ENCODE measurements around the gene XIRP1. TPM values are rescaled to one million over a fixed set of nuclear protein-coding genes. Genes with fewer than 3 reads are reported as not detected.

XIRP1 gene
- total RNA-seq, 6 experiments from 2014 or later = 0.05 to 0.43 (median 0.07) TPM; not detected in 1

- Histone ChIP-seq H3K27ac (peak overlapping the region; percentile 44 to 98 (median 57)), H3K27me3 (no peaks in the 10 kb centered on the region), H3K9me3 (no peaks in the 10 kb centered on the region), H3K4me3 (peak overlapping the region; percentile 9 to 47 (median 17)), H3K36me3 (no peaks in the 10 kb centered on the region), H3K4me1 (peaks cover 0 to 42% (median 11%) of the 10 kb centered on the region in 4 donors)
- TF ChIP-seq POLR2A (IDR thresholded peaks at IDR 0.05) (peak; percentile 68), CTCF (IDR thresholded peaks at IDR 0.05) (peak in 3 of 4 donors; percentile 14 to 30 (median 19))
- peak; percentile 71 to 83 (median 81) for ATAC-seq
- intact Hi-C loops (cut with DNase I) = loop anchor here in 1 of 2 donors (10.0 kb wide), 1 partner anchor 104 kb away; the partner anchor contains the start of gene CX3CR1
- peak; percentile 96 to 97 (median 97) for DNase-seq
- 24% methylated on average over 8 of the region's 64 CpGs for WGBS (ENCODE audit: insufficient coverage, low coverage, low lambda C conversion rate, missing lambda C conversion rate)
Observed at GRCh38 chr3:39180546-39181346, 11.6 kb downstream of the XIRP1 start.

- TF ChIP-seq CTCF (IDR thresholded peaks at IDR 0.05) = no peak
- TF ChIP-seq POLR2A (IDR thresholded peaks at IDR 0.05) = no peak
- Histone ChIP-seq H3K27ac (peak overlapping the region; percentile 17 to 98 (median 55)), H3K4me3 (peak overlapping the region in 2 of 3 donors; percentile 17 to 47), H3K9me3 (no peaks in the 10 kb centered on the region), H3K4me1 (peaks cover 0 to 42% (median 11%) of the 10 kb centered on the region in 4 donors), H3K27me3 (no peaks in the 10 kb centered on the region), H3K36me3 (no peaks in the 10 kb centered on the region)
- ATAC-seq = no peak
- WGBS (ENCODE audit: insufficient coverage, low coverage, low lambda C conversion rate, missing lambda C conversion rate) = 52% methylated on average over 3 of the region's 3 CpGs
- DNase-seq = no peak
- intact Hi-C loops (cut with DNase I) = loop anchor here in 1 of 2 donors (10.0 kb wide), 1 partner anchor 105 kb away; the partner anchor contains the start of gene CX3CR1
Observed at GRCh38 chr3:39180183-39180545, 12.2 kb downstream of the XIRP1 start.

GRCh38 chr3:39178553-39178952 is 13.8 kb downstream of the XIRP1 start:
- H3K36me3 ChIP-seq = no peaks in the 10 kb centered on the region
- H3K4me3 ChIP-seq = peak overlapping the region in 1 of 3 donors; percentile 43
- ATAC-seq = peak in 1 of 4 donors; percentile 1
- no peak for DNase-seq
- H3K27ac ChIP-seq = peak overlapping the region; percentile 82 to 98 (median 95)
- TF ChIP-seq POLR2A (IDR thresholded peaks at IDR 0.05) (no peak), CTCF (IDR thresholded peaks at IDR 0.05) (no peak)
- no peaks in the 10 kb centered on the region for H3K9me3 ChIP-seq
- H3K27me3 ChIP-seq = no peaks in the 10 kb centered on the region
- intact Hi-C loops (cut with DNase I) = no loop called here
- H3K4me1 ChIP-seq = peaks cover 0 to 42% (median 11%) of the 10 kb centered on the region in 4 donors
- 76% methylated on average over 3 of the region's 4 CpGs for WGBS (ENCODE audit: insufficient coverage, low coverage, low lambda C conversion rate, missing lambda C conversion rate)

GRCh38 chr3:39177708-39178332 is 14.6 kb downstream of the XIRP1 start:
- Histone ChIP-seq H3K9me3 (no peaks in the 10 kb centered on the region), H3K27me3 (no peaks in the 10 kb centered on the region), H3K36me3 (no peaks in the 10 kb centered on the region), H3K4me3 (peak overlapping the region; percentile 9 to 43 (median 20)), H3K27ac (peak overlapping the region; percentile 82 to 98 (median 95)), H3K4me1 (peaks cover 0 to 42% (median 11%) of the 10 kb centered on the region in 4 donors)
- WGBS (ENCODE audit: insufficient coverage, low coverage, low lambda C conversion rate, missing lambda C conversion rate) = 0% methylated on average over 8 of the region's 32 CpGs
- intact Hi-C loops (cut with DNase I) = no loop called here
- peak; percentile 94 to 96 (median 95) for DNase-seq
- TF ChIP-seq CTCF (IDR thresholded peaks at IDR 0.05) = no peak
- TF ChIP-seq POLR2A (IDR thresholded peaks at IDR 0.05) = peak; percentile 88
- ATAC-seq = peak; percentile 74 to 82 (median 79)
